Caco-2 (cell line): ENCODE results near the gene NYAP2. TPM values are rescaled to one million over a fixed set of nuclear protein-coding genes. Genes with fewer than 3 reads are reported as not detected.

Experiments used
- BruUV-seq: library from RNA; stranded (reverse); fragments of 400-500 nt; replicated peaks from 2 replicates; lab custom pipeline; 2021; lab: Mats Ljungman, UMichigan
- CTCF ChIA-PET: fragments of 300-600 bp; sonication (Branson Sonifier 250); formaldehyde crosslinking; loops from one replicate; lab custom pipeline; 2022; ENCODE audit warnings: antibody characterized with exemption; lab: Charles Lee
- POLR2A ChIA-PET: fragments of 300-600 bp; sonication (Branson Sonifier 250); formaldehyde crosslinking; loops from one replicate; lab custom pipeline; 2022; ENCODE audit warnings: antibody characterized with exemption; lab: Charles Lee
- DNase-seq, 2 experiments: peaks; one replicate each; pipeline versions ENCODE4 v3.0.0 to v3.0.0-alpha.2; 2020 to 2022
- H3K27me3 ChIP-seq: replicated peaks from 2 replicates; pipeline ENCODE4 v1.6.0; 2011; ENCODE audit warnings: low read length; ENCODE audit not compliant: control insufficient read depth, insufficient read depth
- H3K36me3 ChIP-seq: 2 replicates; pipeline ENCODE4 v1.5.1; 2011; ENCODE audit warnings: low read length; ENCODE audit not compliant: control insufficient read depth, insufficient read depth
- H3K4me1 ChIP-seq: fragments of 250-450 bp; sonication (Bioruptor Pico); 2 replicates; pipeline ENCODE4 v1.5.1; 2020; ENCODE audit warnings: mild to moderate bottlenecking
- H3K4me3 ChIP-seq: 2 replicates; pipeline ENCODE4 v1.5.1; 2011; ENCODE audit warnings: low read depth, mild to moderate bottlenecking, control low read depth, low read length
- H3K9me3 ChIP-seq: fragments of 250-450 bp; sonication (Bioruptor Pico); 2 replicates; pipeline ENCODE4 v1.5.1; 2020; ENCODE audit warnings: mild to moderate bottlenecking, moderate library complexity
- H3K27ac Mint-ChIP-seq: one replicate; pipeline ENCODE4 v1.8.0; 2022; ENCODE audit warnings: mixed read lengths; ENCODE audit not compliant: unreplicated experiment
- H3K27me3 Mint-ChIP-seq: one replicate; pipeline ENCODE4 v1.8.0; 2022; ENCODE audit warnings: mixed read lengths; ENCODE audit not compliant: insufficient read depth, unreplicated experiment
- H3K36me3 Mint-ChIP-seq: one replicate; pipeline ENCODE4 v1.8.0; 2022; ENCODE audit warnings: mild to moderate bottlenecking, mixed read lengths; ENCODE audit not compliant: insufficient read depth, unreplicated experiment
- H3K4me1 Mint-ChIP-seq: one replicate; pipeline ENCODE4 v1.8.0; 2022; ENCODE audit warnings: low read depth, mixed read lengths; ENCODE audit not compliant: unreplicated experiment
- H3K4me3 Mint-ChIP-seq: one replicate; pipeline ENCODE4 v1.8.0; 2022; ENCODE audit warnings: mild to moderate bottlenecking, moderate library complexity, mixed read lengths; ENCODE audit not compliant: unreplicated experiment
- H3K9me3 Mint-ChIP-seq: one replicate; pipeline ENCODE4 v1.8.0; 2022; ENCODE audit warnings: mixed read lengths; ENCODE audit not compliant: unreplicated experiment
- intact Hi-C: fragments of 100-400 bp; cut with micrococcal nuclease; formaldehyde crosslinking; loops from one replicate; pipeline ENCODE4 v1.10.0; 2022; ENCODE audit not compliant: unreplicated experiment
- total RNA-seq: library from RNA; stranded (reverse); gene quantifications from 2 replicates; pipeline ENCODE4 v1.2.3, GENCODE V29; 2022
- TF ChIP-seq, protein P1 (sequence below), 2 experiments: fragments of 200-600 bp in 1 of 2; IDR thresholded peaks; 1 replicate in 1 of 2; 2 replicates in 1 of 2; pipeline versions ENCODE4 v1.5.1 to v1.8.0; 2011 to 2022; ENCODE audit warnings: antibody characterized with exemption in 1 of 2, control low read depth in 1 of 2, inconsistent platforms in 1 of 2, low read depth in 1 of 2, low read length in 1 of 2, mild to moderate bottlenecking in 1 of 2, moderate library complexity in 1 of 2; ENCODE audit not compliant: insufficient read depth in 1 of 2, severe bottlenecking in 1 of 2, unreplicated experiment in 1 of 2

NYAP2 gene
- total RNA-seq, 1 experiment from 2014 or later, result 0.11 TPM

- Histone ChIP-seq H3K36me3 (no peaks in the 10 kb centered on the region), H3K4me1 (no peaks in the 10 kb centered on the region), H3K4me3 (no peak overlapping the region), H3K9me3 (no peaks in the 10 kb centered on the region), H3K27me3 (no peaks in the 10 kb centered on the region)
- Mint-ChIP-seq H3K9me3 (peaks cover 16% of the 10 kb centered on the region), H3K4me1 (no peaks in the 10 kb centered on the region), H3K4me3 (no peak overlapping the region), H3K27me3 (peaks cover 3% of the 10 kb centered on the region), H3K36me3 (no peaks in the 10 kb centered on the region), H3K27ac (no peak overlapping the region)
- TF ChIP-seq, protein P1, sequence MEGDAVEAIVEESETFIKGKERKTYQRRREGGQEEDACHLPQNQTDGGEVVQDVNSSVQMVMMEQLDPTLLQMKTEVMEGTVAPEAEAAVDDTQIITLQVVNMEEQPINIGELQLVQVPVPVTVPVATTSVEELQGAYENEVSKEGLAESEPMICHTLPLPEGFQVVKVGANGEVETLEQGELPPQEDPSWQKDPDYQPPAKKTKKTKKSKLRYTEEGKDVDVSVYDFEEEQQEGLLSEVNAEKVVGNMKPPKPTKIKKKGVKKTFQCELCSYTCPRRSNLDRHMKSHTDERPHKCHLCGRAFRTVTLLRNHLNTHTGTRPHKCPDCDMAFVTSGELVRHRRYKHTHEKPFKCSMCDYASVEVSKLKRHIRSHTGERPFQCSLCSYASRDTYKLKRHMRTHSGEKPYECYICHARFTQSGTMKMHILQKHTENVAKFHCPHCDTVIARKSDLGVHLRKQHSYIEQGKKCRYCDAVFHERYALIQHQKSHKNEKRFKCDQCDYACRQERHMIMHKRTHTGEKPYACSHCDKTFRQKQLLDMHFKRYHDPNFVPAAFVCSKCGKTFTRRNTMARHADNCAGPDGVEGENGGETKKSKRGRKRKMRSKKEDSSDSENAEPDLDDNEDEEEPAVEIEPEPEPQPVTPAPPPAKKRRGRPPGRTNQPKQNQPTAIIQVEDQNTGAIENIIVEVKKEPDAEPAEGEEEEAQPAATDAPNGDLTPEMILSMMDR (IDR thresholded peaks at IDR 0.05; ENCODE audit: insufficient read depth in 1 of 2, low read depth in 1 of 2, low read length in 1 of 2, severe bottlenecking in 1 of 2, unreplicated experiment in 1 of 2), result no peak
- ChIA-PET POLR2A (no interaction called here), CTCF (no interaction called here)
- intact Hi-C loops, result no loop called here
- no peak for DNase-seq
- no TSS peak for BruUV-seq
Measured at GRCh38 chr2:225534697-225535096, 135.2 kb downstream of the NYAP2 start.

DNA sequence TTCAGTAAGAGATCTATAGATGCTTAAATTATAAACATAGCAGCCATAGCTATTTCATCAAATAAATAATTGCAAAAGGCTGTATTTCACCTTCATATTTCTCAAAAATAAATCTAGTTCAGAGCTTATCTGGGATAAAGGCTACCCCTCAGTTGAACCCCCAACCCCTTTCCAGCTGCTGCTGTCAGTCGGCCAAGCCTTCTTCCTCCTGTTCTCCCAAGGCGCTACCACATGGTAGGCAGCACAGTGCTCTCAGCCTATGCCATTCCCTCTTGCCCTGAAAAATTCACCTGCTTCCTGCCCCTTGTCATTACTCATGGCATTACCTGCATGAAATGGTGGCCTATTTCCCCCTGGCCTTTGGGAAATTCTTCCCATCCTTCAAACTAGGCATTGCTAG lies 136.5 kb downstream of the NYAP2 start:
- no peak for DNase-seq
- TF ChIP-seq, protein P1 (IDR thresholded peaks at IDR 0.05; ENCODE audit: insufficient read depth in 1 of 2, low read depth in 1 of 2, low read length in 1 of 2, severe bottlenecking in 1 of 2, unreplicated experiment in 1 of 2), result no peak
- Mint-ChIP-seq H3K27ac (no peak overlapping the region), H3K36me3 (no peaks in the 10 kb centered on the region), H3K27me3 (no peaks in the 10 kb centered on the region), H3K4me3 (no peak overlapping the region), H3K4me1 (no peaks in the 10 kb centered on the region), H3K9me3 (peaks cover 16% of the 10 kb centered on the region)
- CTCF ChIA-PET, result no interaction called here
- Histone ChIP-seq H3K36me3 (no peaks in the 10 kb centered on the region), H3K4me3 (no peak overlapping the region), H3K9me3 (no peaks in the 10 kb centered on the region), H3K27me3 (no peaks in the 10 kb centered on the region), H3K4me1 (no peaks in the 10 kb centered on the region)
- no TSS peak for BruUV-seq
- intact Hi-C loops, result no loop called here
- POLR2A ChIA-PET, result no interaction called here

GRCh38 chr2:225543626-225544025 lies 144.1 kb downstream of the NYAP2 start:
- no peaks in the 10 kb centered on the region for H3K4me1 ChIP-seq
- no peaks in the 10 kb centered on the region for H3K9me3 ChIP-seq
- peaks cover 5% of the 10 kb centered on the region for H3K9me3 Mint-ChIP-seq
- H3K4me3 Mint-ChIP-seq, result no peak overlapping the region
- ChIA-PET POLR2A (no interaction called here), CTCF (no interaction called here)
- H3K27ac Mint-ChIP-seq, result no peak overlapping the region
- H3K27me3 ChIP-seq, result no peaks in the 10 kb centered on the region
- no peaks in the 10 kb centered on the region for H3K27me3 Mint-ChIP-seq
- H3K4me1 Mint-ChIP-seq, result no peaks in the 10 kb centered on the region
- no peak for DNase-seq
- BruUV-seq, result no TSS peak
- no peak overlapping the region for H3K4me3 ChIP-seq
- TF ChIP-seq, protein P1 (IDR thresholded peaks at IDR 0.05; ENCODE audit: insufficient read depth in 1 of 2, low read depth in 1 of 2, low read length in 1 of 2, severe bottlenecking in 1 of 2, unreplicated experiment in 1 of 2), result no peak
- no peaks in the 10 kb centered on the region for H3K36me3 Mint-ChIP-seq
- no peaks in the 10 kb centered on the region for H3K36me3 ChIP-seq
- intact Hi-C loops, result no loop called here
